ENCODE measurements around the gene PPP1R16B.
"Not testable (repeated sequence)": the region's sequence is repeated elsewhere in the genome, so short reads cannot be mapped to it uniquely, and the experiment has no call there.

PPP1R16B gene

DNA sequence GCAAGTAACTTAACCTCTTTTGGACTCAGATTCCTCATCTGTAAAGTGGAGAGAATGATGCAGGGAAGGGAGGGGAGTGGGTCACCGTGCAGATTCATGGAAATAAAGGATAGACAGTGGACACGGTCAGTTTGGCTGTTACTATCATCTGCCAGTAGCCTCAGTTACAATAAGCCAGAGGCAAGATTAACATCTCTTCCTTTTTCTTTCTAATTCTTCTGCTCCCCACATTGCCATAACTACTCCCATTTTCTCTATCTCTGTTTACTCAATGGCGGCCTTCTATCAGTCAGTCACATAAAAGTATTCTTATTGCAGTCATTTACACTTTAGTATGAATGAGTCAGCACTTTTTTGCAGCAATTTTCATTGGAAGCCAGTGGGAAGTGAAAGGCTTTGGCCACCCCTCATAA lies 49.2 kb downstream of the PPP1R16B start:
- no peak for DNase-seq (ENCODE audit: low read depth, low spot score)
- TF ChIP-seq, protein P1, sequence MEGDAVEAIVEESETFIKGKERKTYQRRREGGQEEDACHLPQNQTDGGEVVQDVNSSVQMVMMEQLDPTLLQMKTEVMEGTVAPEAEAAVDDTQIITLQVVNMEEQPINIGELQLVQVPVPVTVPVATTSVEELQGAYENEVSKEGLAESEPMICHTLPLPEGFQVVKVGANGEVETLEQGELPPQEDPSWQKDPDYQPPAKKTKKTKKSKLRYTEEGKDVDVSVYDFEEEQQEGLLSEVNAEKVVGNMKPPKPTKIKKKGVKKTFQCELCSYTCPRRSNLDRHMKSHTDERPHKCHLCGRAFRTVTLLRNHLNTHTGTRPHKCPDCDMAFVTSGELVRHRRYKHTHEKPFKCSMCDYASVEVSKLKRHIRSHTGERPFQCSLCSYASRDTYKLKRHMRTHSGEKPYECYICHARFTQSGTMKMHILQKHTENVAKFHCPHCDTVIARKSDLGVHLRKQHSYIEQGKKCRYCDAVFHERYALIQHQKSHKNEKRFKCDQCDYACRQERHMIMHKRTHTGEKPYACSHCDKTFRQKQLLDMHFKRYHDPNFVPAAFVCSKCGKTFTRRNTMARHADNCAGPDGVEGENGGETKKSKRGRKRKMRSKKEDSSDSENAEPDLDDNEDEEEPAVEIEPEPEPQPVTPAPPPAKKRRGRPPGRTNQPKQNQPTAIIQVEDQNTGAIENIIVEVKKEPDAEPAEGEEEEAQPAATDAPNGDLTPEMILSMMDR (IDR thresholded peaks at IDR 0.05; ENCODE audit: low read depth, low read length): no peak
- H3K4me3 ChIP-seq (ENCODE audit: low read depth, low read length): no peak overlapping the region
- in situ Hi-C loops (cut with HindIII; ENCODE audit: low sequenced_read_pairs): no loop called here

DNA sequence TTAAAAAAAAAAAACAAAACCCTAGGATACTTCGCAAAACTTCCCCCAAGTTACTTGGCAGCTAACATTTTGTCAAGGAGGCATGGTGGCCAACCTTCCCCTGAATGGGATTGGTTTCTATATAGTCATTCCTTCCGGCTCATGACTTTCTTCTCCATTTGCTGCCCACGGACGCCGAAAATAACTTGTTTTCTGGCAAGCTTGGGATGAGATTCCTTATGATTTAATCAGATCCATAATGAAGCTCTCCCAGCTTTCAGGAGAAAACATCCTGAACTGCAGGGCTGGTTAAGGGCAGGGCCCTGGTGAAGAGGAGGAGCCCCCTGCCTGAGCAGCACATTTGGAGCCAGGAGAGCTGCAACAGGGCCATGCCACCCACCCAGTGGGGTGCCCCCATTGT lies 49.9 kb downstream of the PPP1R16B start:
- DNase-seq (ENCODE audit: low read depth, low spot score): no peak
- TF ChIP-seq, protein P1 (IDR thresholded peaks at IDR 0.05; ENCODE audit: low read depth, low read length): no peak
- H3K4me3 ChIP-seq (ENCODE audit: low read depth, low read length): no peak overlapping the region
- in situ Hi-C loops (cut with HindIII; ENCODE audit: low sequenced_read_pairs): no loop called here

DNA sequence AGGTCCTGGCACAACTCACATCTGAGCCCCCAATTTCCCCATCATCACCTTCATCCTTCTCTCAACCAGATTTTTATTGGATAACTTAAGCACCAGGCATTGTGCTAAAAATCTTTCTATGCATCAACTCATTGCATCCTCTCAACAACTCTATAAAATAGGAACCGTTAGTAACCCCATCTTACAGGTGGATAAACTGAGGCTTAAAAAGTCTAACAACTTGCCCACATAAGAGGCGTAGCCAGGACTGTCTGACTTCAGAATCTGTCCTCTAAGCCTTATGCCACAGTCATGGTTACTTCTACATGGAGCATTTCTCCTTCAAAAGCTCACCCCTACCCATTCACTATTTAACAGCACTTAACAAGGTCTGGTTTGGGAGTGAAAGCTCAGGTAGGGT lies 51.1 kb downstream of the PPP1R16B start:
- DNase-seq (ENCODE audit: low read depth, low spot score): no peak
- TF ChIP-seq, protein P1 (IDR thresholded peaks at IDR 0.05; ENCODE audit: low read depth, low read length): no peak
- in situ Hi-C loops (cut with HindIII; ENCODE audit: low sequenced_read_pairs): no loop called here
- no peak overlapping the region for H3K4me3 ChIP-seq (ENCODE audit: low read depth, low read length)

DNA sequence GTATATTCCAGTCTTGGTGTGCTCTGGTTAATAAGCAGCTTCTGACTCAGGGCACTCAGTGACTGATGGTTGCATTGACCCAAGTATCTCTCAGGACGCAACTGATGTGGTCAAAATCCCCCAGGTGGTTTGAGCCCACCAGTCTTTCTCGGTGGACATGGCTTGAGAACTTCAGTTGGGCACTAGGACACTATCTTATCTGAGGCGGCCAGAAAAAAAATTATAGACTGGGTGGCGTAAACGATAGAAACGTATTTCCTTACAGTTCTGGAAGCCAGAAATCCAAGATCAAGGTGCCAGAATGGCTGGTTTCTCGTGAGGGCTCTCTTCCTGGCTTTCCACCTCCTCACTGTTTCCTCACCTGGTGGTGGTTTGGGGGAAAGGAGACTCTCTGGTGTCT lies 52.2 kb downstream of the PPP1R16B start:
- H3K4me3 ChIP-seq (ENCODE audit: low read depth, low read length): no peak overlapping the region
- DNase-seq (ENCODE audit: low read depth, low spot score): no peak
- in situ Hi-C loops (cut with HindIII; ENCODE audit: low sequenced_read_pairs): no loop called here
- TF ChIP-seq, protein P1 (IDR thresholded peaks at IDR 0.05; ENCODE audit: low read depth, low read length): no peak

DNA sequence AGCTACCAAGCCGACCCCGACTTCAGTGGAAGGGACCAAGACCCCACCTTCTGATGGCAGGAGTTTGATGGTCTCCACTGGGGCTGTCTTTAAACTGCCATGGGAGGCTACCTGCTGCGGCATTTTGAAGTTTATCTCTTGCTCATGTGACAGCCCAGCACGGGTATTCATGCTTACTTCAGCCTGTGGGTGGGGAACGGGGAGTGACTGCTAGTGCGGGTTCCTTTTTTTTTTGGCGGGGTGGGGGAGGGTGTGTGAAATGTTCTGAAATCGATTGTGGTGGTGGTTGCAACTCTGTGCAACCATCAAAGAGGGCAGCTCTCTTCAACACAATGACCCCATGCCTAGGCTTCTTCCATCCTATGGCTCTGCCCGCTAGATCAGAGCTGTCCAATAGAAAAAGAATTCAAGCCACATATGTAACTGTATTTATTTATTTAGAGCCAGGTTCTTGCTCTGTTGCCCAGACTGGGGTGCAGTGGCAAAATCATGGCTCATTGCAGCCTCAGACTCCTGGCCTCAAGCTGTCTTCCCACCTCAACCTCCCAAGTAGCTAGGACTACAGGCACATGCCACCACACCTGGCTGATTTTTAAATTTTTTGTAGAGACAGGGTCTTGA lies 53.7 kb downstream of the PPP1R16B start:
- no peak overlapping the region for H3K4me3 ChIP-seq (ENCODE audit: low read depth, low read length)
- in situ Hi-C loops (cut with HindIII; ENCODE audit: low sequenced_read_pairs): no loop called here
- DNase-seq (ENCODE audit: low read depth, low spot score): no peak
- TF ChIP-seq, protein P1 (IDR thresholded peaks at IDR 0.05; ENCODE audit: low read depth, low read length): no peak

DNA sequence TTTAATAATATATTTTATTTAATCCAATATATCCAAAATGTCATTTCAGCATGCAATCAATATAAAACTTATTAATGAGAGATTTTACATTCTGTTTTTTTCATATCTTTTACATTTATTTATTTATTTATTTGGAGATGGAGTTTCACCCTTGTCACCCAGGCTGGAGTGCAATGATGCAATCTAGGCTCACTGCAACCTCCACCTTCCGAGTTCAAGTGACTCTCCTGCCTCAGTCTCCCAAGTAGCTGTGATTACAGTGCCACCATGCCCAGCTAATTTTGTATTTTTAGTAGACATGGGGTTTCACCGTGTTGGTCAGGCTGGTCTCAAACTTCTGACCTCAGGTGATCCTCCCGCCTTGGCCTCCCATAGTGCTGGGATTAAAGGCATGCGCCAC lies 54.4 kb downstream of the PPP1R16B start:
- H3K4me3 ChIP-seq (ENCODE audit: low read depth, low read length); in situ Hi-C loops (cut with HindIII; ENCODE audit: low sequenced_read_pairs); DNase-seq (ENCODE audit: low read depth, low spot score): not testable (repeated sequence)

DNA sequence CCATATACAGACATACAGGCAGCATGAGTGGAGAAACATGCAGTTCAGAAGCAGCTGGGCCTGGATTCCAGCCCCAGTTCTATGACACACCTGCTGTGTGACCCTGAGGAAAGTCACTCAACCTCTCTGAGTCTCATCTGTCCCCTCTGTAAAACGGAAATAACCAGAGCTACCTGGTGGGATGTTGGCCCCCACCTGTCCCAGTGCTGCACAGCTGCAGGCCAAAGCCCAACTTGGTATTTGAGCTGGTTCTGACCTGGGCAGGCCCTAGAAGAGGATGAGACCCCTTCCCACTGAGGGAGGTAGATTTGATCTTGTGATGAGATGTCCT lies 55.5 kb downstream of the PPP1R16B start:
- TF ChIP-seq, protein P1 (IDR thresholded peaks at IDR 0.05; ENCODE audit: low read depth, low read length): no peak
- no peak for DNase-seq (ENCODE audit: low read depth, low spot score)
- in situ Hi-C loops (cut with HindIII; ENCODE audit: low sequenced_read_pairs): no loop called here
- no peak overlapping the region for H3K4me3 ChIP-seq (ENCODE audit: low read depth, low read length)
